Panc1 (cell line): Measurements from ENCODE around the gene SDK1. TPM values are rescaled to one million over a fixed set of nuclear protein-coding genes. Genes with fewer than 3 reads are reported as not detected.

Experiments used
- ATAC-seq: fragments of 200-7000 bp; cut with Tn5 transposase; 2 replicates; pipeline ENCODE4 v1.9.1; 2020; ENCODE audit warnings: mild to moderate bottlenecking, moderate library complexity
- BruUV-seq: library from RNA; stranded (reverse); fragments of 400-500 nt; replicated peaks from 2 replicates; lab custom pipeline; 2021; lab: Mats Ljungman, UMichigan
- CTCF ChIA-PET: fragments of 300-600 bp; sonication (Branson Sonifier 250); formaldehyde crosslinking; loops from one replicate; lab custom pipeline; 2022; ENCODE audit warnings: antibody characterized with exemption; lab: Charles Lee
- POLR2A ChIA-PET: fragments of 300-600 bp; sonication (Branson Sonifier 250); formaldehyde crosslinking; loops from one replicate; lab custom pipeline; 2022; ENCODE audit warnings: antibody characterized with exemption; lab: Charles Lee
- DNase-seq: peaks from one replicate; pipeline ENCODE4 v3.0.0-alpha.2; 2010; ENCODE audit warnings: low read depth, low spot score
- H3K27ac ChIP-seq: 2 replicates; pipeline ENCODE4 v1.5.1; 2011; ENCODE audit warnings: mild to moderate bottlenecking, low read length, inconsistent platforms
- H3K27me3 ChIP-seq: fragments of 200-500 bp; sonication (Bioruptor generic); 2 replicates; pipeline ENCODE4 v1.6.0; 2014; ENCODE audit warnings: low read length, inconsistent platforms; ENCODE audit not compliant: control insufficient read depth, insufficient read depth
- H3K36me3 ChIP-seq: fragments of 200-500 bp; sonication (Bioruptor generic); 2 replicates; pipeline ENCODE4 v1.5.1; 2014; ENCODE audit warnings: inconsistent platforms, mild to moderate bottlenecking, low read length, moderate library complexity; ENCODE audit not compliant: control insufficient read depth, insufficient read depth
- H3K4me1 ChIP-seq: 2 replicates; pipeline ENCODE4 v1.5.1; 2011; ENCODE audit warnings: inconsistent platforms, mild to moderate bottlenecking, low read length, moderate library complexity; ENCODE audit not compliant: control insufficient read depth, insufficient read depth
- H3K4me3 ChIP-seq, 2 experiments: 2 replicates each; pipeline ENCODE4 v1.5.1; 2011 to 2012; ENCODE audit warnings: low read depth in 2 of 2, low read length in 2 of 2, mild to moderate bottlenecking in 2 of 2, inconsistent platforms in 1 of 2, moderate library complexity in 1 of 2
- H3K9me3 ChIP-seq: fragments of 200-500 bp; sonication (Bioruptor generic); 2 replicates; pipeline ENCODE4 v1.5.1; 2014; ENCODE audit warnings: low read depth, mild to moderate bottlenecking, inconsistent platforms, low read length, moderate library complexity; ENCODE audit not compliant: control insufficient read depth, insufficient read depth
- CTCF ChIP-seq: fragments of 450-650 bp; IDR thresholded peaks from 2 replicates; pipeline ENCODE4 v1.5.1; 2017; ENCODE audit warnings: mild to moderate bottlenecking
- POLR2AphosphoS5 ChIP-seq: IDR thresholded peaks from 2 replicates; pipeline ENCODE4 v1.6.1; 2012; ENCODE audit warnings: mild to moderate bottlenecking, low read depth, low read length, moderate library complexity
- REST ChIP-seq, 2 experiments: IDR thresholded peaks; 2 replicates each; pipeline ENCODE4 v1.6.1; 2011 to 2012; ENCODE audit warnings: low read depth in 2 of 2, control low read depth in 1 of 2, low read length in 1 of 2, mild to moderate bottlenecking in 1 of 2, moderate library complexity in 1 of 2; ENCODE audit not compliant: insufficient read depth in 1 of 2
- SIN3A ChIP-seq: IDR thresholded peaks from 2 replicates; pipeline ENCODE4 v1.6.1; 2012; ENCODE audit warnings: low read depth, mild to moderate bottlenecking, low read length, moderate library complexity, borderline replicate concordance; ENCODE audit not compliant: insufficient read depth
- TCF7L2 ChIP-seq: IDR thresholded peaks from 2 replicates; pipeline ENCODE4 v1.6.1; 2011; ENCODE audit warnings: mild to moderate bottlenecking, low read depth, low read length, inconsistent platforms
- in situ Hi-C: cut with HindIII; loops from 2 replicates; pipeline ENCODE4 v1.10.0; 2016; ENCODE audit warnings: low sequenced_read_pairs, low pct_unique_long_range_greater_than_20kb
- intact Hi-C: fragments of 100-400 bp; cut with micrococcal nuclease; formaldehyde crosslinking; loops from one replicate; pipeline ENCODE4 v1.10.0; 2022; ENCODE audit not compliant: unreplicated experiment
- total RNA-seq: library from RNA; stranded (reverse); gene quantifications from one replicate; pipeline ENCODE4 v1.2.1, GENCODE V29; 2021; ENCODE audit not compliant: unreplicated experiment

Gene SDK1
- total RNA-seq, 1 experiment from 2014 or later, result 47.4 TPM

- CTCF ChIA-PET, result no interaction called here
- TF ChIP-seq CTCF (no peak), SIN3A (no peak), TCF7L2 (no peak), POLR2AphosphoS5 (no peak), REST (IDR thresholded peaks at IDR 0.05; ENCODE audit: insufficient read depth in 1 of 2, low read depth in 2 of 2, low read length in 1 of 2) (no peak)
Measured at GRCh38 chr7:4014346-4015050, 713.4 kb downstream of the SDK1 start.

GRCh38 chr7:4015371-4015770 is 714.3 kb downstream of the SDK1 start:
- Histone ChIP-seq H3K27ac (no peak overlapping the region), H3K4me1 (no peaks in the 10 kb centered on the region), H3K36me3 (no peaks in the 10 kb centered on the region), H3K4me3 (no peak overlapping the region), H3K27me3 (no peaks in the 10 kb centered on the region), H3K9me3 (peaks cover 5% of the 10 kb centered on the region; the same call in 1 of the 2 replicates)
- BruUV-seq, result no TSS peak
- TF ChIP-seq CTCF (no peak), TCF7L2 (no peak), REST (IDR thresholded peaks at IDR 0.05; ENCODE audit: insufficient read depth in 1 of 2, low read depth in 2 of 2, low read length in 1 of 2) (no peak), SIN3A (no peak), POLR2AphosphoS5 (no peak)
- intact Hi-C loops (no loop called here), in situ Hi-C loops (no loop called here)
- ATAC-seq (no peak), DNase-seq (no peak)
- CTCF ChIA-PET, result no interaction called here
- POLR2A ChIA-PET, result no interaction called here

More at GRCh38 chr7:4014346-4015050, 713.4 kb downstream of the SDK1 start:
- no TSS peak for BruUV-seq
- Histone ChIP-seq H3K36me3 (no peaks in the 10 kb centered on the region), H3K4me1 (no peaks in the 10 kb centered on the region), H3K27me3 (no peaks in the 10 kb centered on the region), H3K9me3 (peaks cover 5% of the 10 kb centered on the region; the same call in 1 of the 2 replicates), H3K27ac (no peak overlapping the region), H3K4me3 (no peak overlapping the region)
- ATAC-seq (no peak), DNase-seq (no peak)
- POLR2A ChIA-PET, result no interaction called here
- intact Hi-C loops (no loop called here), in situ Hi-C loops (no loop called here)
